ENCODE results near the gene SPESP1.

The SPESP1 gene

GRCh38 chr15:68896178-68896577 is 34.1 kb upstream of the SPESP1 start:
- no peak overlapping the region for H3K4me3 ChIP-seq (ENCODE audit: low read depth, low read length)
- no peak for DNase-seq (ENCODE audit: low read depth)
- TF ChIP-seq CTCF (IDR thresholded peaks at IDR 0.05; ENCODE audit: low read depth, low read length, missing control alignments) = no peak
- in situ Hi-C loops (cut with HindIII; ENCODE audit: low sequenced_read_pairs) = no loop called here

DNA sequence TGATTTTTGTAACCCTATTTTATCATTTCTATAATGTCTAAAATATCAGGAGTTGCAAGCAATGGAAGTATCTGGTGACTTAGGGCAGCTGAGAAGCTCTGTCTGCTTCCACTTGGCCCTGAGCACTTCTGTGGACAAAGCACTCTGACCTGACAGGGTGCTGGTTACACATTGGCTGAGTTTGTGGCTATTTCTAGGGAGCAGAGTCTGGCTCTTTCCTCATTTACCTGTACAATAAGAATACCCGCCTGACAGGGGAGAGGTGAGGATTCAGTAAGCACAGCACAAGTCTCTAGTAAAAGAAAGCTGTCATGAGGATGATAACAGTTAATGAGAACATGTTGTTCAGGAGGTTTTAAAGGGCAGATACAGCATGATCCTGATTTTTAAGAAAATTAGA is 33.3 kb upstream of the SPESP1 start:
- TF ChIP-seq CTCF (IDR thresholded peaks at IDR 0.05; ENCODE audit: low read depth, low read length, missing control alignments) = no peak
- no peak for DNase-seq (ENCODE audit: low read depth)
- in situ Hi-C loops (cut with HindIII; ENCODE audit: low sequenced_read_pairs) = no loop called here

GRCh38 chr15:68900027-68900426 is 30.3 kb upstream of the SPESP1 start:
- no peak for DNase-seq (ENCODE audit: low read depth)
- in situ Hi-C loops (cut with HindIII; ENCODE audit: low sequenced_read_pairs) = no loop called here
- no peak for TF ChIP-seq CTCF (IDR thresholded peaks at IDR 0.05; ENCODE audit: low read depth, low read length, missing control alignments)
- H3K4me3 ChIP-seq (ENCODE audit: low read depth, low read length) = no peak overlapping the region

More for the DNA sequence above, 33.3 kb upstream of the SPESP1 start:
- H3K4me3 ChIP-seq (ENCODE audit: low read depth, low read length) = no peak overlapping the region

- no peak for TF ChIP-seq CTCF (IDR thresholded peaks at IDR 0.05; ENCODE audit: low read depth, low read length, missing control alignments)
- H3K4me3 ChIP-seq (ENCODE audit: low read depth, low read length) = no peak overlapping the region
- in situ Hi-C loops (cut with HindIII; ENCODE audit: low sequenced_read_pairs) = no loop called here
- no peak for DNase-seq (ENCODE audit: low read depth)
Measured at GRCh38 chr15:68907396-68907923, 22.9 kb upstream of the SPESP1 start.

DNA sequence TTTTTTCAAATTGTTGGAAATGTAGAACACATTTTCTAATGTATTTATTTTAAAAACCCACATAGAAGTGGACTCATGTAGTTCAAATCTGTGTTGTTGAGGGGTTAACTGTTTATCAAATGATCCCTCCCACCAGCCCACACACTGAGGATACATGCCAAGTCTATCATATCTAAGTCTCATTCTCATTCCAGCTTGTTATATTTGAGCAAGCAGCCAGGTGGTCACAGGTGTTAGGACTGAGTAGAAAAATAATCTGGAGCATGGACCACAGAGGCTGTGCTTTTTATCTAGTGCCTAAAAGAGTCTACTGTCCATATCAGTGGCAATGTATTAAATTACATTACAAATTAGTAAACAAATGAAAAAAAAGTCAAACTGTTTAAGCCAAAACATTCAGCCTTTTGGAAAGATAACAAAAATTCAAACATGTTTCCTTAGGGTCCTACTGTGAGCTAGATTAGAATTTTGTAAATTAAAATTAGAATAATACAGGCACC is 20.7 kb upstream of the SPESP1 start:
- DNase-seq (ENCODE audit: low read depth) = no peak
- no peak for TF ChIP-seq CTCF (IDR thresholded peaks at IDR 0.05; ENCODE audit: low read depth, low read length, missing control alignments)
- in situ Hi-C loops (cut with HindIII; ENCODE audit: low sequenced_read_pairs) = no loop called here
- H3K4me3 ChIP-seq (ENCODE audit: low read depth, low read length) = no peak overlapping the region

DNA sequence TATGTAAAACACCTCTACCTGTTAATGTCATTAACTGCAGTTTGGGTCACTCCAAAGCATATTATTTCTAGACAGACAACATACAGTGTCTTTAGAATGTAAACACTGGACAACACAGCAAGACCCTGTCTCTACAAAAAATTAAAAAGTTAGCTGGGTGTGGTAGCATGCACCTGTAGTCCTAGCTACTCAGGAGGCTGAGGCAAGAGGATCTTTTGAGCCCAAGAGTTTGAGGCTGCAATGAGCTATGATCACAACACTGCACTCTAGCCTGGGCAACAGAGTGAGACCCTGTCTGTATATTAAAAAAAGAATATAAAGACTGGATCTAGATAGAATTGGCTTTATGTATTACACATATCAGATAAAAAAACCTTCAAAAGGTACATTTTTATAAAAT is 20.0 kb upstream of the SPESP1 start:
- TF ChIP-seq CTCF (IDR thresholded peaks at IDR 0.05; ENCODE audit: low read depth, low read length, missing control alignments) = no peak
- in situ Hi-C loops (cut with HindIII; ENCODE audit: low sequenced_read_pairs) = no loop called here
- no peak overlapping the region for H3K4me3 ChIP-seq (ENCODE audit: low read depth, low read length)
- DNase-seq (ENCODE audit: low read depth) = no peak
